NCI-H1417 treated with DMSO at 0.1 percent for 48 hours (cell line): ENCODE measurements around the gene SGMS1.

Source experiments
- DNase-seq: peaks from one replicate; lab custom pipeline; 2025; lab: John Stamatoyannopoulos, UW

SGMS1 gene

GRCh38 chr10:50334273-50334672 is 289.5 kb downstream of the SGMS1 start:
- no peak for DNase-seq

- no peak for DNase-seq
Measured at GRCh38 chr10:50333872-50334271, 289.9 kb downstream of the SGMS1 start.

- DNase-seq = no peak
Measured at GRCh38 chr10:50332108-50332842, 291.5 kb downstream of the SGMS1 start.

GRCh38 chr10:50331486-50331885 is 292.3 kb downstream of the SGMS1 start:
- no peak for DNase-seq

GRCh38 chr10:50326757-50327701 is 296.7 kb downstream of the SGMS1 start:
- DNase-seq = no peak

- no peak for DNase-seq
Measured at GRCh38 chr10:50326172-50326555, 297.6 kb downstream of the SGMS1 start.

- DNase-seq = no peak
Measured at GRCh38 chr10:50325449-50326171, 298.1 kb downstream of the SGMS1 start.

GRCh38 chr10:50324680-50325393 is 298.9 kb downstream of the SGMS1 start:
- no peak for DNase-seq

- no peak for DNase-seq
Measured at GRCh38 chr10:50324046-50324445, 299.7 kb downstream of the SGMS1 start.

GRCh38 chr10:50322077-50322476 is 301.7 kb downstream of the SGMS1 start:
- no peak for DNase-seq

- DNase-seq = no peak
Measured at GRCh38 chr10:50318129-50318528, 305.6 kb downstream of the SGMS1 start.

GRCh38 chr10:50316695-50317648 is 306.8 kb downstream of the SGMS1 start:
- DNase-seq = no peak

GRCh38 chr10:50316174-50316573 is 307.6 kb downstream of the SGMS1 start:
- no peak for DNase-seq

GRCh38 chr10:50315424-50315823 is 308.3 kb downstream of the SGMS1 start:
- no peak for DNase-seq

- DNase-seq = no peak
Measured at GRCh38 chr10:50314169-50315071, 309.3 kb downstream of the SGMS1 start.

- DNase-seq = no peak
Measured at GRCh38 chr10:50312464-50313437, 311.0 kb downstream of the SGMS1 start.

GRCh38 chr10:50310560-50311174 is 313.1 kb downstream of the SGMS1 start:
- no peak for DNase-seq

GRCh38 chr10:50309342-50309741 is 314.4 kb downstream of the SGMS1 start:
- no peak for DNase-seq
